ENCODE results near the gene KRT32. TPM values are rescaled to one million over a fixed set of nuclear protein-coding genes. Genes with fewer than 3 reads are reported as not detected.

The KRT32 gene
- total RNA-seq, 2 experiments from 2014 or later: not detected

DNA sequence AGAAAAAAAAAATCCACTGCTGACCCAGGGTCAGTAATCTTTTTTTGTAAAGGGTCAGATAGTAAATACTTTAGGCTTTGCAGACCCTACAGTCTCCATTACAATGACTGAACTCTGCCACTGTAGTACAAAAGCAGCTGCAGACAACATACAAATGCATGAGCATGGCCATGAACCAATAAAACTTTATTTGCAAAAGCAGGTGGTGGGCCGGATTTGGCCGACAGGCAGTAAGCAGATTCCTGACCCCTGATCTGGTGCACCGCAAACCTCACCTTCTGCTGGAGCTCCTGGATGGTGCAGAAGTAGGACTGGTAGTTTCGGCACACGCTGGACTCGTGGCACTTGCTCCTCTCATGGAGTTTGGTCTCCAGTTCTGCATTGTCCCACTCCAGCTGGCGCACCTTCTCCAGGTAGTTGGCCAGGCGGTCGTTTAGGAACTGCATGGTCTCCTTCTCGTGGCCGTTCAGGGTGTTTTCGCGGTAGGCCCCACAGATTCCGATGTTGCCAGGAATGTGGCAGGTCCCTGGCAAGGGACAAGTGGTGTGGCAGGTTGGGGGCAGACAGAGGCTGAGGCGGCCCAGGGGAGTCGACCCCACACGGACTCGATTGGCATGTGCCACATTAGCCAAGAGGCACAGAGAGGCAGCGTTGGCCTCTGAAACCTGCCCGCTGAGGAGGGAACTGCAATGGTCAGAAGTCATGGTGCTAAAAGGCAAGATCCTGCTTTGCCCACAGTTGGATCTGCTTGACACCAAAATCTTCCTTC lies 55.9 kb downstream of the KRT32 start:
- Histone ChIP-seq H3K27me3 (ENCODE audit: control insufficient read depth in 1 of 2, insufficient read depth in 2 of 2, low read length in 2 of 2) (no peaks in the 10 kb centered on the region), H3K27ac (ENCODE audit: low read depth in 1 of 2, low read length in 2 of 2) (no peak overlapping the region), H3K9me3 (ENCODE audit: control insufficient read depth in 1 of 2, insufficient read depth in 1 of 2, low read length in 2 of 2) (no peaks in the 10 kb centered on the region), H3K36me3 (ENCODE audit: insufficient read depth, low read length) (no peaks in the 10 kb centered on the region), H3K4me1 (ENCODE audit: insufficient read depth, low read length) (peaks cover 15% of the 10 kb centered on the region), H3K4me3 (ENCODE audit: low read length) (no peak overlapping the region)
- TF ChIP-seq, protein P1, sequence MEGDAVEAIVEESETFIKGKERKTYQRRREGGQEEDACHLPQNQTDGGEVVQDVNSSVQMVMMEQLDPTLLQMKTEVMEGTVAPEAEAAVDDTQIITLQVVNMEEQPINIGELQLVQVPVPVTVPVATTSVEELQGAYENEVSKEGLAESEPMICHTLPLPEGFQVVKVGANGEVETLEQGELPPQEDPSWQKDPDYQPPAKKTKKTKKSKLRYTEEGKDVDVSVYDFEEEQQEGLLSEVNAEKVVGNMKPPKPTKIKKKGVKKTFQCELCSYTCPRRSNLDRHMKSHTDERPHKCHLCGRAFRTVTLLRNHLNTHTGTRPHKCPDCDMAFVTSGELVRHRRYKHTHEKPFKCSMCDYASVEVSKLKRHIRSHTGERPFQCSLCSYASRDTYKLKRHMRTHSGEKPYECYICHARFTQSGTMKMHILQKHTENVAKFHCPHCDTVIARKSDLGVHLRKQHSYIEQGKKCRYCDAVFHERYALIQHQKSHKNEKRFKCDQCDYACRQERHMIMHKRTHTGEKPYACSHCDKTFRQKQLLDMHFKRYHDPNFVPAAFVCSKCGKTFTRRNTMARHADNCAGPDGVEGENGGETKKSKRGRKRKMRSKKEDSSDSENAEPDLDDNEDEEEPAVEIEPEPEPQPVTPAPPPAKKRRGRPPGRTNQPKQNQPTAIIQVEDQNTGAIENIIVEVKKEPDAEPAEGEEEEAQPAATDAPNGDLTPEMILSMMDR (IDR thresholded peaks at IDR 0.05): no peak
- no peak for ATAC-seq (ENCODE audit: poor library complexity)
- POLR2A ChIA-PET: no interaction called here
- CTCF ChIA-PET: no interaction called here
- no peak for DNase-seq
- intact Hi-C loops (cut with DNase I, micrococcal nuclease): no loop called here
- Mint-ChIP-seq H3K27ac (no peak overlapping the region), H3K9me3 (no peaks in the 10 kb centered on the region), H3K36me3 (ENCODE audit: low read depth) (no peaks in the 10 kb centered on the region), H3K4me3 (no peak overlapping the region), H3K4me1 (ENCODE audit: low read depth) (peaks cover 16% of the 10 kb centered on the region), H3K27me3 (no peaks in the 10 kb centered on the region)

Small RNA genes lying within 50 kb of the gene (microRNA-seq; reads per million reads assigned to microRNA genes)
- not detected for gene MIR6510 (ENCODE audit: borderline microRNAs expressed, borderline replicate concordance)

Other genes with a start within 250 kb of the KRT32 start
- not detected for gene KRTAP9-2, start 240.7 kb downstream of the KRT32 start, total RNA-seq
- not detected for gene KRTAP9-3, start 234.9 kb downstream of the KRT32 start, total RNA-seq
- not detected for gene KRTAP9-8, start 229.4 kb downstream of the KRT32 start, total RNA-seq
- not detected for gene KRTAP9-4, start 217.7 kb downstream of the KRT32 start, total RNA-seq
- not detected for gene KRTAP9-9, start 212.0 kb downstream of the KRT32 start, total RNA-seq
- not detected for gene KRTAP9-6, start 202.0 kb downstream of the KRT32 start, total RNA-seq
- not detected for gene KRTAP9-7, start 191.7 kb downstream of the KRT32 start, total RNA-seq
- not detected for gene KRTAP29-1, start 164.5 kb downstream of the KRT32 start, total RNA-seq
- 1 to 10 TPM; 1.0 to 1.1 TPM for gene KRTAP16-1, start 158.1 kb downstream of the KRT32 start, total RNA-seq
- not detected for gene KRTAP17-1, start 151.7 kb downstream of the KRT32 start, total RNA-seq
- gene KRT33A, start 116.6 kb downstream of the KRT32 start, total RNA-seq: not detected
- gene KRT33B, start 97.6 kb downstream of the KRT32 start, total RNA-seq: not detected
- gene KRT34, start 85.1 kb downstream of the KRT32 start, total RNA-seq: not detected
- gene KRT31, start 69.8 kb downstream of the KRT32 start, total RNA-seq: not detected
- gene KRT37, start 42.8 kb downstream of the KRT32 start, total RNA-seq: not detected
- gene KRT38, start 26.4 kb downstream of the KRT32 start, total RNA-seq: not detected
- gene KRT35, start 13.8 kb upstream of the KRT32 start, total RNA-seq: not detected
- not detected for gene KRT36, start 22.5 kb upstream of the KRT32 start, total RNA-seq
- gene KRT13, start 38.2 kb upstream of the KRT32 start, total RNA-seq: not detected
- gene KRT15, start 51.5 kb upstream of the KRT32 start, total RNA-seq: not detected
- not detected for gene KRT19, start 60.9 kb upstream of the KRT32 start, total RNA-seq
- gene KRT9, start 104.7 kb upstream of the KRT32 start, total RNA-seq: not detected
- gene KRT14, start 119.5 kb upstream of the KRT32 start, total RNA-seq: not detected
- gene KRT16, start 145.4 kb upstream of the KRT32 start, total RNA-seq: not detected
- gene KRT17, start 157.2 kb upstream of the KRT32 start, total RNA-seq: not detected
- gene EIF1, start 221.5 kb upstream of the KRT32 start, total RNA-seq: 1,000 to 10,000 TPM; 3,351 to 3,391 TPM
- gene GAST, start 244.9 kb upstream of the KRT32 start, total RNA-seq: not detected